Skin epidermis (tissue), 12 donors: ENCODE data around the gene BMPER.

Experiments
- H3K27ac ChIP-seq, 21 experiments: fragments of 200-600 bp; sonication (generic) in 11 of 21; one replicate each; pipeline ENCODE4 v1.5.0; 2020; ENCODE audit warnings: mild to moderate bottlenecking in 3 of 21, inconsistent platforms in 2 of 21, moderate library complexity in 2 of 21
- H3K4me3 ChIP-seq, 7 experiments: fragments of 200-600 bp; sonication (generic) in 2 of 7; one replicate each; pipeline ENCODE4 v1.5.0; 2020; ENCODE audit warnings: inconsistent platforms in 2 of 7, mild to moderate bottlenecking in 2 of 7, moderate library complexity in 1 of 7

The BMPER gene

GRCh38 chr7:34075523-34076370 lies 170.4 kb downstream of the BMPER start:
- Histone ChIP-seq H3K4me3 (no peak overlapping the region), H3K27ac (no peak overlapping the region)

DNA sequence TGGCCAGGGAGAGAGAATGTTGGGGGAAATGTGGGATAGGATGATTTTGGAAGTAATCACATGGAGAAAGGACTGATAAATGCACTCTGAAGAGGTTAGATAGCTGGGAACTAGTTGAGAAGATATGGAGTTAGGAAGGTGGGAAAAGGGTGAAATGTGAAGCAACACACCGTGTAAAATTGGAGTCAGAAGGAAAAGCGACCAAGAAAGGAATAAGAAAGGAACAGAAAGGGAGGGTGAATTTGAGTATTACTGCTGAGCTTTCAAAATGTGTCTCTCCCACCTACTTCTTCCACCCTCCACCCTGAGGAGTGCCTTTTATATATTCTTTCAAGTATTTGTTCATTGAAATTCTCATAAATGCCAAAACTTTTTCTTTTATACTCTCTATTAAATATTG lies 171.8 kb downstream of the BMPER start:
- Histone ChIP-seq H3K4me3 (no peak overlapping the region), H3K27ac (no peak overlapping the region)

GRCh38 chr7:34078864-34079263 lies 173.5 kb downstream of the BMPER start:
- H3K4me3 ChIP-seq: no peak overlapping the region
- H3K27ac ChIP-seq: no peak overlapping the region

DNA sequence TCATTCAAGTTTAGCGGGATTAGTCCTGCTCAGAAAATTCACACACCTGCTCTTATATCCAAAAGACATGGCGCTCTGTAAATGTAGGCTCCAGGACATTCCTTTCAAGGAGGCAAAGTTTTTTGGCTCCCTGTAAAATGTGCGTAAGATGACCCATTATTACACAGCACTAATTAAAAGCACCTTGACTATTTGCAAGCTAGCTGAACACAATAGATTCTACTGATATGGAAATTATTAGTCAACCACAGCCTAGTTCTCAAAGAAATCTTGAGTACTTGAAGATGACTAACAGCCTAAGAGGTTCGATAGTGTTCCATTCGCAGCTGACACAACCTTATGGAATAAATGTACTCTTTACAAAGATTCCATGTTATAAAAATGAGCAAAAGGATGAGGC lies 175.2 kb downstream of the BMPER start:
- Histone ChIP-seq H3K4me3 (no peak overlapping the region), H3K27ac (no peak overlapping the region)

DNA sequence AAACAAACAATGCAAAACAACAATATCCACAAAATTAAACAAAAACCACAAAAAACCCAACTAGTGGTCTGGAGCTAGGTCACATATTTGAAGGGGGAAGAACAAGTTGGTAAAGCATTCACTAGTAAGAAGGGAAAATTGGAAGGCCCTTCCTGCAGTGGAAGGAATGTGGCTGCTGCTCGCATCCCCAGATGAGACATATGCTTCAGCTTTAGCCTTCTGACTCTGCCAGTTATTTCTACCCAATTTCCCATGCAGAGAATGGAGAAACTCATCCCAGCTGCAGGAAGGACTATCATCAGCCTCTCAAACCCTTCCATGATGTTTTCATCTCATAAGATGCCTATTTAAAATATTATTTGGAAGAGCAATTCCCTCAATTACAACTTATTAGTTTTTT lies 176.6 kb downstream of the BMPER start:
- Histone ChIP-seq H3K4me3 (no peak overlapping the region), H3K27ac (no peak overlapping the region)

DNA sequence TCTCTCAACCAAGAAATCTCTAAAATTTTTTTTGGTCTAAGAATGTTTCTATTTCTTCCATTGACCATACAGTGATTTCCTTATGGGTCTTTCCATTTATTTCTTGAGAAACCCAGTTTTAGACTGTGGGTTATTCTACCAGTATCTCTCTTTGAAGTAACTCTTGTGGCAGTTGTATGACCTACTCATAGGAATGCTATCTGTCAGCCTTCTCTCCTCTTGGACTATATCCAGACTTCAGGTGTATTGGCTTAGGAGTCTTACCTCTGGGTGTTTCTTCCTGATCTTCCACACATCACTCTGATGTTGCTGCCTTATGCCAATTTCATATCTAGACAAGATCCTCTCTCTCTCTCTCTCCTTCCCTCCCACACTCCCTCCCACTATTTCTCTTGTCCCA lies 178.1 kb downstream of the BMPER start:
- Histone ChIP-seq H3K4me3 (no peak overlapping the region), H3K27ac (no peak overlapping the region)

- no peak overlapping the region for H3K27ac ChIP-seq
These were observed 179.3 kb downstream of the BMPER start for GRCh38 chr7:34084651-34085050.

DNA sequence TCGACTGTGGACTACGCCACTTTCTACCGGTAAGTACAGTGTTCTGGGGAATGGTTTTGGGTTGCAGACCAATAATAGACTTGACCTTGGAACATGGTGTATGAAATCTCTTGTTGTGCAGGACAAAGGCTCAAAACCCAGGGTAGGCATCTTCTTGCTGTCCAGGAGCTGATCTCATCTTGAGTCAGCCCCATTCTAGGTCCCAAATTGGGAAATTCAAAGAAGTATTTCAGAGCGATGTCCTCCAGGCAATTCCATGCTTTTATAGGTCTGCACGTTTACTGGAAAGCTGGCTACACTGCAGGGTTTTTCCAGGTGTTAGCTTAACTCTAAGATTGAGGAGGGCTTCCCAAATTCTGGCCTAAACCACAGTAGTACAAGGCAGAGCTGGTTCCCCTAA lies 180.7 kb downstream of the BMPER start:
- no peak overlapping the region for H3K27ac ChIP-seq
- H3K4me3 ChIP-seq: no peak overlapping the region

More at GRCh38 chr7:34084651-34085050, 179.3 kb downstream of the BMPER start:
- H3K4me3 ChIP-seq: no peak overlapping the region

GRCh38 chr7:34086981-34087380 lies 181.6 kb downstream of the BMPER start:
- Histone ChIP-seq H3K27ac (no peak overlapping the region), H3K4me3 (no peak overlapping the region)

DNA sequence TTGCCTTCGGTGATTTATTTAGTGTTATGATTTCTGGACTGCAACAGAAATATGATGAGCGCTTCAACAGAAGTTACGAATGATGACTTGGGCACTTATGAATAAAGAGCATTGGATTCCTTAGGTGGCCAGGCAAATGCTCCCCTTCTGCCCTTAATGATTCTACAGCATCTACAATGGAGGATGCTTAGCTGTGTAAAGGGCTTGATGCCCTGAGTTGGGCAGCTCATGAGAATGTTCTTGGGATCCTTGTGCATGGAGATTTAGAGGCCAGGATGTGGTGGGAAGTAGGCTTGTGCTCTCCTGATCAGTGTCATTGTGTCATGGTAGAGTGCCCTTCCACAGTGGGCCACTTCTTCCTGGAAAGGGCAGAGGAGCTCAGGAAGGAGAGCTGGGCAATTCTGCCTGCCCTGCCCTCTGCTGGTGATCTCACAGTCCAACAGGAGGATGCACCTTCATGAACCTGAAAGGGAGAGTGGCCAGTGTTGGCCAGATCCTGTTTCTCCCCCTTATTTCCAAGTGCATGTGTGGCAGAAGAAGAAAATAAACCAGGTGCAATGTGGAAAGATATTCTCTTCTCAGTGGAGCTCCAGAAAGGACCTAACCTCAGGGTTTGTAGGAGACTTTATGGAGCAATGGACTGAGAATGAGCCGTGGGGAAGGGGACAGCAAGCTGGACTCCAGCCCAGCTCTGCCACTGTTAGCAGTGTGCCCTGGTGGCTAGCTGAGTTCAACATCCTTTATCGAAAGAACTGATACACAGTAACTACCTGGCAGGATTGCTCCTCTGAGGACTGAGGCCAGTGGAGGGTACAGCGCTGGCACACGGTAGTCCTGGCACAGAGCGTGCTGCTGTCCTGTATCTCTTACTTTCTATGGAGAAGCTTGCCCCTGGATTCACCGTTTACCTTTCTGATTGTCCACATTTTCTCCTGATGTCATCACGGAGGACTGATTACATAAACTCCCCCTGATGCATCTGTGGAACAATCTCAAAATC lies 182.9 kb downstream of the BMPER start:
- Histone ChIP-seq H3K4me3 (no peak overlapping the region), H3K27ac (no peak overlapping the region)

- Histone ChIP-seq H3K4me3 (no peak overlapping the region), H3K27ac (no peak overlapping the region)
These were observed 185.5 kb downstream of the BMPER start for GRCh38 chr7:34090816-34091215.

GRCh38 chr7:34091321-34091917 lies 186.1 kb downstream of the BMPER start:
- H3K4me3 ChIP-seq: no peak overlapping the region
- H3K27ac ChIP-seq: no peak overlapping the region

- H3K4me3 ChIP-seq: no peak overlapping the region
- H3K27ac ChIP-seq: no peak overlapping the region
These were observed 187.9 kb downstream of the BMPER start for GRCh38 chr7:34093276-34093675.

DNA sequence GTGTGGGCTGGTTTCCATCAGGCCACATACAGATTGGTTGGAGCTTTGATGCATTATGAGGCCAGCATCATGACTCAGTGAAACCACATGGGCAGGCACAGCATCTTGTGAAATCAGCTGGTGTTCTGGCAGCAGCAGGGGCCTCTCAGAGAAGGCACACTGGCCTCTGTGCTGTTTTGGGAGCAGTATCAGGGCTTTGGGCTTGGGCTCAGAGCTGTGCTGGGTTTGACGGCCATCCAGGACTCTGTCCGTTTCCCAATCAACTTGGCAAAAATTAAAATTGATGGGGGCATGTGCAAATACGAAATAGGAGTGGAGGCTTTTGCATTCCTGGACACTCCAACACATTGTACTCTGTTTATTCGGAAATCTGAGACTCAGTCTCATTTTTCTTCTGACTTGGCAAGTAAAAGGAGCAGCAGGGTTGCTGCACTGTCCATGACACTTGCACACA lies 190.9 kb downstream of the BMPER start:
- no peak overlapping the region for H3K27ac ChIP-seq
- H3K4me3 ChIP-seq: no peak overlapping the region

DNA sequence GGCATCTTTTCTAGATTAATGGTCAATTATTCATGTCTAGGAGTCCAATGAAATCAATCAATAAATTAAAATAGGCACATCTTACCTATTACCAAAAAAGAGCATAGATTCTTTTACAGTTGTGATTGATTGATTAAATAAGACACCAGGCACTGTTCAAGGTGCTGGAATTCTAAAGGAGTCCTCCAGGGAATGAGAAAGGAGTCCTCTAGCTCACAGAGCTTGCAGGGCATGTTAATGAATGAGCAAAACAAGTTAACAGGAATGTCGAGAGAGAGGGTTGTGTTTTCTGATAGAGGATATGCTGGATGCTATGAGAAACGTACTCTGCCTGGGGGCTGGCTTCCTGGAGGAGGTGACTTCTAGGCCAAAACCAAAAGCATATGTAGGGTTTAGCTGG lies 191.4 kb downstream of the BMPER start:
- Histone ChIP-seq H3K4me3 (no peak overlapping the region), H3K27ac (no peak overlapping the region)

GRCh38 chr7:34100661-34101060 lies 195.3 kb downstream of the BMPER start:
- Histone ChIP-seq H3K27ac (no peak overlapping the region), H3K4me3 (no peak overlapping the region)

DNA sequence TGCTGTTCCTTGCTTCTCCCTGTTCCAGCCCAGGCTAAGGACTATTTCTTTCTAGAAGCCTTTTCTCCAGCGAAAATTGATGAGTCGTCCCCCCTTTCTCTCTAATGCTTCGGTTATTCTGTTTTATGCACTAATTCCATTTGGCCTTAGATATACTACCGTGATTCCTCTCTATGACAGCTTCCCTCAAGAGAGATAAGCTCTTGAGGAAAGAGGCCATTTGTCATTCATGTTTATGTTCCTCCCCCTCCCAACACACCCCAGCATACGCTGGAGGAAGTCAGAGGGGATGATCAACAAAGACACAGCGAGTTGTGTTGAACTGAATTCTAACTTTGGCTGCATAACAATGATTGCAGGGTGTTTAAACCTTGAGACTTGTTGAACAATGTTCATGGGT lies 198.8 kb downstream of the BMPER start:
- Histone ChIP-seq H3K27ac (no peak overlapping the region), H3K4me3 (no peak overlapping the region)

DNA sequence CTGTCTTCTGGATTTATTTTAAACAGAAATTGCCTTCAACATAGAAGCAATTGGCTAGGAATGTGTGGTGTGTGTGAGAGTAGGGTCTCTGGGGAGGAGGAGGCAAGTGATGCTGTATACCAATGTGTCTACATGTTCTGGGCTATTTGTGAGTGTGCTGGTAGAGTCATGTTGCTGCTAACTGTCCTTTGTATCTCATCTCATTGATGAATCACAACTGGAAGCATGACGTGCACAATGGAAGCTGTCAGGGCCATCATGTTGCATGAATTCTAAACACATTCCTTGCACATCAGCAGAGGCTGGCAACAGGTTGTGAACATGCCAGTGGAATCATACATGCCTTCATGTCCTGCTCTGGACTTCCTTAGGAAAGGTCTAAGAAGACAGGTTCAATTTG lies 199.7 kb downstream of the BMPER start:
- H3K27ac ChIP-seq: no peak overlapping the region
- no peak overlapping the region for H3K4me3 ChIP-seq

DNA sequence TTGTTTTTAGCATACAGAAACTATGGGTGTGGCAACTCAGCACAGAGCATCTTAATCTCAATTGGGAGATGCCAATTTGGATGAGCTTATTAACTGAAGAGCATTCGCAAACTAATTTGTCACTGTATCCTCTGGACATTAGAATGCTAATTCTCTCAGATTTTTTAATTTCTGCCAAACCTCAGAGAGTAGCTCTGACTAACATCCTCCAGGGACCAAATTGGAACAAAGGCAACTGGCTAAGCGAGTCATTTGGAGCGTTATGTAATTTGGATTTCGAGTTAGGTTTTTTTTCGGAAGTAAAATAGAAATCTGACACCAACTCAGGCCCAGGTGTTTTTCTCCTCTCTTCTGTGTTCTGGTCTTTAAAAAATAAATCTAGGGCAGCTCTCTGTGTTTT lies 201.9 kb downstream of the BMPER start:
- Histone ChIP-seq H3K27ac (no peak overlapping the region), H3K4me3 (no peak overlapping the region)

- Histone ChIP-seq H3K4me3 (no peak overlapping the region), H3K27ac (no peak overlapping the region)
These were observed 202.8 kb downstream of the BMPER start for GRCh38 chr7:34108165-34108564.
